Fibroblast of peridontal ligament (primary cell): ENCODE data around the gene BMPR1B.
A peak's percentile ranks its signal among the peaks of the same experiment; 100 is the strongest.

Source experiments
- DNase-seq: peaks from one replicate; pipeline ENCODE4 v3.0.0-alpha.2; 2010; ENCODE audit errors: extremely low read depth

BMPR1B gene

GRCh38 chr4:94911106-94911505, 153.4 kb downstream of the BMPR1B start:
- no peak for DNase-seq

- no peak for DNase-seq
Measured at GRCh38 chr4:94912606-94913005, 154.9 kb downstream of the BMPR1B start.

- no peak for DNase-seq
Measured at GRCh38 chr4:94913316-94913715, 155.6 kb downstream of the BMPR1B start.

- no peak for DNase-seq
Measured at GRCh38 chr4:94917146-94917545, 159.4 kb downstream of the BMPR1B start.

DNA sequence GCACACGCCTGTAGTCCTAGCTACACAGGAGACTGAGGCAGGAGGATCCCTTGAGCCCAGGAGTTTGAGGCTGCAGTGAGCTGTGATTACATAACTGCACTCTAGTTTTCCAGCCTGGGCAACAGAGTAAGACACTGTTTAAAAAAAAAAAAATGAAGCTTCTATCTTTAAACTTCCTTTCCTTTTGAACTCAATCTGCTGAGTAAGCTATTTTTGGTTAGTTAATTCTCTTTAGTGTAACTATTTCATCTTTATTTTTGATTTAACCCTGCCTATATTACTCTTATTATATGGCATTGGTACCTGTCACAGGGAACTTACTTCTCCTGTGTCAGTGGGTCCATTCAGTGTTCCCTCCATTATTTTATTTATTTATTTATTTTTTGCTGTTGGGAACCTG, 160.8 kb downstream of the BMPR1B start:
- no peak for DNase-seq

DNA sequence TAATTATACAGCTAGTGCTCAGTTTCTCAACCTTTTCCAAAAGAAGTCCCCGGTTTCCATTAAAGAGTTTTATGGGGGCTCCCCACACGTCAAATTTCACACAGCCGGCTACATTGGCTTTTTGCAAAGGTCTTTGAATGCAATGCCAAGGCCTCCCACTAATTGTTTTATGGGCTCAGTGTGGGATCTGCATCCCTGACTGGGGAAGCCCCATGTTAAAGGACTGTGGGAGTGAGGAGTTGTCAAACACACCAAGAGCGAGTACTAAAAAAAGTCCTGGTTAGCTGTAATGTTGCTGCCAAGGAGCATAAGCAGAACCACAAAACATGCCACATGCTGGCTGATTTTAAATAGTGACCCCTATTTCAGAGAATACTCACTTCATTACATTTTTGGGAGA, 162.6 kb downstream of the BMPR1B start:
- DNase-seq, result no peak

GRCh38 chr4:94924566-94924965, 166.8 kb downstream of the BMPR1B start:
- no peak for DNase-seq

- no peak for DNase-seq
Measured at GRCh38 chr4:94925764-94926347, 168.1 kb downstream of the BMPR1B start.

- DNase-seq, result no peak
Measured at GRCh38 chr4:94926936-94927335, 169.2 kb downstream of the BMPR1B start.

DNA sequence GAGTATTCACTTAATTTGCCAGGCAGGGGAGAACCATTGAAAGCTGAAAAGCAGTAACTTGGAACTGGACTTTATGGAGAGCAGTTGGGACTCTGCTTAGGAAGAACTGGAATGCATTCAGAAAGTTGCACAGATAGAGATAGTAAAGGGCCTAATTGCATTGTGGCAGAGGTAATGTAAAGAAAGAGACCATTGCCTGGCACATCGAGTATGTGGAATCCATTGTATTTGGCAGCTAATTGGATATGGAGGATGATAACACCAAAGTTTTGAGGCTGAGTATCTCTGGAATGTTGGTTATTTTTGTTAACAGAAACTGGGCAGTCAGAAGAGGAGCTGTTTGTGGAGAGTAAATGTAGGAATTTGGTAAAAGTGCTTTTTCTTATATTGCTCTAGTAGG, 169.9 kb downstream of the BMPR1B start:
- DNase-seq, result peak; percentile 14

GRCh38 chr4:94929696-94930095, 171.9 kb downstream of the BMPR1B start:
- no peak for DNase-seq

DNA sequence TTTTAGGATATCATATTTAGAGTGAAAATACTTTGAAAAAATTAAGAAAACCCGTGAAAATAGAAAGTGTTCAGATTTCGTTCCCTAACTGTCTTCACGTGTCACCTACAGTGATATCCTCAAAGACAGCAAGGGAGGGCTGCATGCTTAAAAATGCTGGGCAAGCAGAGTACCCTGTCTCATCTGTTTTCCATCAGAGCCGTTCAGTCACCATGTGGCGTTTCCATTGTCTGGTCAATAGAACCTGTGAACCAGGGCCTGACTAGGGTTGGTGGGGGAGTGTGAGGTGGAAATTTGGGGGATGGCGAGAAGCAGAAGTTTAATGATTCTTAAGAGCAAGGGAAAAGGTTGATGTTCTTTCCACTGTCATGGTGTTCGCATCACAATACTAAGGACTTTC, 173.9 kb downstream of the BMPR1B start:
- DNase-seq, result no peak

GRCh38 chr4:94932366-94932765, 174.6 kb downstream of the BMPR1B start:
- no peak for DNase-seq

DNA sequence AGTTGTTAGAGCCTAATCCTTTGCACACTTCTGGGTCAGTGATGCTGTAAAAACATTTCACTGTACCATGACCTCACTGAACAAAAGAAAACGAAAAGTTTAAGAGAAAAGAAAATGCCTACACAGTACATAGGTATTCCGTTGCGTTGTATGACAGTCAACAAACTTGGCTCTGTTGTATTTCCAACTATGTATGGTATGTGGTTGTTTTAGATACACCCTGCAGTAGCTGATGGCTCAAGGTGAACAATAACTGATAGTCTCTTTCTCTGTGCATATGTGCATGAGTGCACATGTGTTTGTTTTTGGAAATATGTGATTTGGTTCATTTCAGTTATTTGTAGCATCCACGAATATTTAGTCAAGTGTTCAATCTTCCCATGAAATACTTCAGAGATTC, 176.0 kb downstream of the BMPR1B start:
- no peak for DNase-seq

- DNase-seq, result peak; percentile 52
Measured at GRCh38 chr4:94934201-94934600, 176.4 kb downstream of the BMPR1B start.

- peak; percentile 57 for DNase-seq
Measured at GRCh38 chr4:94934864-94935263, 177.1 kb downstream of the BMPR1B start.

DNA sequence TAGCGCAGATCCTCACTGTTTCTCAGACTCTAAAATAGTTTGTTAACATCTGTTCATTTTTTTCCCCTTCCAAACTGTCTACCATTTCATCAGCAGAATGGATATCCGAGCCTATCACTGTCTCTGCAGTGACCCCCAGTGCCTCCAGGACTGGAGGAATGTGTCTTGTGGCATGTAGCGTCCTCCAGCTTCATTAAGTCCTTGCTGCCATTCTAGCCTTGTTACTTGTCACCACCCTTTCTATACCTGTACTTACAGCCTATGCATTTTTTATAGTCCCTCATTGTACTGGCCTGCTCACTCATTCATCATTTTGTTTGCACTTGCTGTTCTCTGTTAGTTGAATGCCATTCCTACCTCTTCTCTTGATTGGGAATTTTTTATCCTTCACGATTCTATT, 179.1 kb downstream of the BMPR1B start:
- no peak for DNase-seq

DNA sequence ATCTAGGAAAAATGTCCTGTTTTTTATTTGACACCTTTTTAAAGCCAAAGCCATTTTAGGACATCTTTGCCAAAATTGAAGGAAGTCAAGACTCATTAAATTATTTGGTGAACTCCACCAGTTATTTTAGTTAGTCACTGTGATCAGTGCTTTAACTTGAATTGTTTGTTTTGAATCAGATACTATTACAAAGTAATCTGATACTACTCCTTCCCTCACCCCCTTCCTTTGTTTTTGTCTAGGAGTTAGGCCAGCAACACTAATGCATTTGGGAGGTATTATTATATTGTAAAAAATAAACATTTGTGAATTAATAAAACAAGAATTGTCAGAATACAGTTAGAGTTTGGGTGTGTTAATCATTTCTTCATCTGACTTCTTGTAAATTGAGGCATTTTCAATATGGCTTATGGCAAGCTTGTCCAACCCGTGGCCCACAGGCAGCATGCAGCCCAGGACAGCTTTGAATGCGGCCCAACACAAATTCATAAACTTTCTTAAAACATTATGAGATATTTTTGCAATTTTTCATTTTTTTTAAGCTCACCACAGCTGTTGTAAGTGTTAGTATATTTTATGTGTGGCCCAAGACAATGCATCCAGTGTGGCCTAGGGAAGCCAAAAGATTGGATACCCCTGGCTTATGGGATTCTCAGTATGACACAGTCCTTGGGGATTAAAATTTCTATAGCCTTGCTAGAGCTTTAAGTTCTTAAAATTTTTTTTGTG, 182.2 kb downstream of the BMPR1B start:
- DNase-seq, result peak; percentile 36

GRCh38 chr4:94940520-94940908, 182.8 kb downstream of the BMPR1B start:
- no peak for DNase-seq

GRCh38 chr4:94941706-94942105, 184.0 kb downstream of the BMPR1B start:
- DNase-seq, result no peak

GRCh38 chr4:94944726-94945125, 187.0 kb downstream of the BMPR1B start:
- no peak for DNase-seq

DNA sequence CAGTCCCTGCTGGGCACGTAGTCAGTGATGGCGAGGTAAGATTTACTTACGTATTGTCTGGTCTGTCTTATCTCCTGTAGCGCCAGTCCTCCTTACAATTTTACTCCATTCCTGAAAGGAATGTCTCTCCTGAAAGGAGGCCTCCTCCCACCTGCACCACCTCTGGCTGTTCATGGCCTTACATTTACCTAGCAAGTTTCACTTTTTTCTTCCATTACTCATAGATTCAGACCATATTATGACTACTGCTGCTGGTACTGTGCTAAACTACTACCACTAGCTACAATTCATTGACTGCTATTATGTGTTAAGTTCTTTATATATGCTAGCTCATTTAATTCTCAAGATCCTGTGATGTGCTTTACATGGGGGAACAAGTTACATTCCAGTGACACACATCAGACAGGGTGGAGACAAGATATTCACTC, 189.9 kb downstream of the BMPR1B start:
- no peak for DNase-seq

- DNase-seq, result no peak
Measured at GRCh38 chr4:94954251-94954650, 196.5 kb downstream of the BMPR1B start.

DNA sequence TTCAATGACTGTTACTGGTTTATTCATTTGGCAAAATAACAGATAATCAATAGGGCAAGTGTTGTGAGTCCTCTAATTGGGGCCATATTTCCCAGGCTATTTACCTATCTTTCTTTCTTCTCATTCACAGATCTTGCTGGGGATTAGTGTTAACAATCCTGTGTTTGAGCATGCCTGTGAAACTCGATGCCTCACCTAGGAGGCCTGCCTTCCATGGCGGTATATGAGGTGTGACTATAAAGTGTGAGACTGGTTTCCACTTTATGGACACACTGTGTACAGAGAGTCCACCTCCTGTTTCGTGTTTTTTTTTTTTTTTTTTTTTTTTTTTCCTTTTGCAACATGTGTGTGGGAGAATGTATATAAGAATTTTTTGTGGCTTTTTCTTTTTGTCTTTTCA, 199.3 kb downstream of the BMPR1B start:
- DNase-seq, result no peak
